ENCODE measurements around the gene EEF1A2. TPM values are rescaled to one million over a fixed set of nuclear protein-coding genes. Genes with fewer than 3 reads are reported as not detected.

EEF1A2 gene
- total RNA-seq, 4 donors from 2014 or later: 1.7 to 17.8 (median 7.4) TPM

GRCh38 chr20:63491078-63491477 is 7.8 kb downstream of the EEF1A2 start:
- no peak for DNase-seq (ENCODE audit: extremely low spot score)
- Histone ChIP-seq H3K27me3 (peaks cover 0 to 81% (median 21%) of the 10 kb centered on the region in 4 donors), H3K4me3 (no peak overlapping the region), H3K4me1 (peaks cover 4 to 12% (median 10%) of the 10 kb centered on the region in 4 donors), H3K27ac (replicated peaks in 1 of 4) (no peak overlapping the region), H3K36me3 (peaks cover 0 to 78% (median 0%) of the 10 kb centered on the region in 4 donors), H3K9me3 (peaks cover 0 to 5% (median 4%) of the 10 kb centered on the region in 4 donors)
- WGBS: 100% methylated on average over 2 of the region's 4 CpGs
- intact Hi-C loops (cut with DNase I): no loop called here
- TF ChIP-seq POLR2AphosphoS5 (IDR thresholded peaks at IDR 0.05) (no peak), CTCF (IDR thresholded peaks at IDR 0.05) (no peak), EP300 (IDR thresholded peaks at IDR 0.05) (no peak), POLR2A (IDR thresholded peaks at IDR 0.05; ENCODE audit: low read depth) (no peak)

GRCh38 chr20:63490416-63490815 is 8.5 kb downstream of the EEF1A2 start:
- TF ChIP-seq POLR2A (IDR thresholded peaks at IDR 0.05; ENCODE audit: low read depth): no peak
- no peak for TF ChIP-seq EP300 (IDR thresholded peaks at IDR 0.05)
- no peak for TF ChIP-seq CTCF (IDR thresholded peaks at IDR 0.05)
- TF ChIP-seq POLR2AphosphoS5 (IDR thresholded peaks at IDR 0.05): no peak
- Histone ChIP-seq H3K27me3 (peaks cover 0 to 81% (median 19%) of the 10 kb centered on the region in 4 donors), H3K9me3 (peaks cover 0 to 9% (median 4%) of the 10 kb centered on the region in 4 donors), H3K36me3 (peaks cover 0 to 73% (median 0%) of the 10 kb centered on the region in 4 donors), H3K27ac (replicated peaks in 1 of 4) (no peak overlapping the region), H3K4me3 (no peak overlapping the region), H3K4me1 (peaks cover 0 to 6% (median 5%) of the 10 kb centered on the region in 4 donors)
- intact Hi-C loops (cut with DNase I): no loop called here
- no peak for DNase-seq (ENCODE audit: extremely low spot score)
- WGBS: 78% methylated on average over 8 of the region's 24 CpGs

- no peak overlapping the region for H3K4me3 ChIP-seq
- 38% methylated on average over 14 of the region's 83 CpGs for WGBS
- DNase-seq (ENCODE audit: extremely low spot score): no peak
- intact Hi-C loops (cut with DNase I): no loop called here
- TF ChIP-seq POLR2A (IDR thresholded peaks at IDR 0.05; ENCODE audit: low read depth): no peak
- TF ChIP-seq POLR2AphosphoS5 (IDR thresholded peaks at IDR 0.05): no peak
- no peak for TF ChIP-seq EP300 (IDR thresholded peaks at IDR 0.05)
- TF ChIP-seq CTCF (IDR thresholded peaks at IDR 0.05): no peak
- peaks cover 0 to 83% (median 19%) of the 10 kb centered on the region in 4 donors for H3K27me3 ChIP-seq
- peaks cover 0 to 9% (median 4%) of the 10 kb centered on the region in 4 donors for H3K9me3 ChIP-seq
- no peak overlapping the region for H3K27ac ChIP-seq (replicated peaks in 1 of 4)
- peaks cover 0 to 54% (median 0%) of the 10 kb centered on the region in 4 donors for H3K36me3 ChIP-seq
- peaks cover under 1 to 6% (median 5%) of the 10 kb centered on the region in 4 donors for H3K4me1 ChIP-seq
These were observed 10.3 kb downstream of the EEF1A2 start for GRCh38 chr20:63488315-63489251.

GRCh38 chr20:63487781-63488241 is 11.1 kb downstream of the EEF1A2 start:
- Histone ChIP-seq H3K4me1 (peaks cover 5 to 6% (median 6%) of the 10 kb centered on the region in 4 donors), H3K9me3 (peaks cover 0 to 9% (median 4%) of the 10 kb centered on the region in 4 donors), H3K27ac (replicated peaks in 1 of 4) (no peak overlapping the region), H3K4me3 (no peak overlapping the region), H3K36me3 (peaks cover 0 to 47% (median 0%) of the 10 kb centered on the region in 4 donors), H3K27me3 (peaks cover 0 to 87% (median 19%) of the 10 kb centered on the region in 4 donors)
- no peak for DNase-seq (ENCODE audit: extremely low spot score)
- TF ChIP-seq CTCF (IDR thresholded peaks at IDR 0.05) (no peak), POLR2AphosphoS5 (IDR thresholded peaks at IDR 0.05) (no peak), POLR2A (IDR thresholded peaks at IDR 0.05; ENCODE audit: low read depth) (no peak), EP300 (IDR thresholded peaks at IDR 0.05) (no peak)
- WGBS: 26% methylated on average over 7 of the region's 40 CpGs
- intact Hi-C loops (cut with DNase I): no loop called here
